Measurements from ENCODE around the gene ENO4.

Gene ENO4

DNA sequence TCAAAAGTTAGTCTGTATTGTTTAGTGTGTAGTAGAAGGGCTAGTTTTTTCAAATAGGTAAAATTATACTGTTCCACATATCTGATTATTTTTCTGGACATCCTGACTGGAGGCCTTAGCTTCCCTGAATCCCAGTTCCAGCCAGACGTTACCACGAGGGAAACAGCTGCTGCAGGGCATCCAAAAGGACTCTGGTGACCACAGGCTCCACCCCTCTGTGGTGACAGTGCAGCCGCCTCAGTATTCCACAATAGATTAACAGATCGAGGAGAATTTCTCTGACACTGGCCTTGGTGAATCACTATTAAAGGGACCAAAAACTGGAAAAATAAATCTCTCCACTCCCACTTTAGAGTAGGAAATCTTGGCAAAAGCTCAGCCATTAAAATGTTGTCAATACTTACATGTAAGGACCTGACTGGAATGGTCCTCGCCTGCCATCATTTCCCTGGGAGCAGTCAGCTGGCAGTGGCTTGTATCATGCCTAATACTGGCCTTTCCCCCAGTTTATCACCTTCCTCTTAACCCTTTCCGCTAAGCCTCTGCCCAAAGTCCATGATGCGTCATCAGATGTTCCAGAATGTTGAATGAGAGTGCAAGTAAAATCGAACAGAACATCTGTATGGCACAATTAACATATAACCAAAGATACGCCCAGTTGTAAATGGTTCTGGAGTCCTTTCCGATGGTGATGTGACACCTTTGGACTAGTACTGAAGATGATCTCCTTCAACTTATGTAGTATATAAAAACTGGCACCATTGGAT is 31.6 kb downstream of the ENO4 start:
- TF ChIP-seq, protein P1, sequence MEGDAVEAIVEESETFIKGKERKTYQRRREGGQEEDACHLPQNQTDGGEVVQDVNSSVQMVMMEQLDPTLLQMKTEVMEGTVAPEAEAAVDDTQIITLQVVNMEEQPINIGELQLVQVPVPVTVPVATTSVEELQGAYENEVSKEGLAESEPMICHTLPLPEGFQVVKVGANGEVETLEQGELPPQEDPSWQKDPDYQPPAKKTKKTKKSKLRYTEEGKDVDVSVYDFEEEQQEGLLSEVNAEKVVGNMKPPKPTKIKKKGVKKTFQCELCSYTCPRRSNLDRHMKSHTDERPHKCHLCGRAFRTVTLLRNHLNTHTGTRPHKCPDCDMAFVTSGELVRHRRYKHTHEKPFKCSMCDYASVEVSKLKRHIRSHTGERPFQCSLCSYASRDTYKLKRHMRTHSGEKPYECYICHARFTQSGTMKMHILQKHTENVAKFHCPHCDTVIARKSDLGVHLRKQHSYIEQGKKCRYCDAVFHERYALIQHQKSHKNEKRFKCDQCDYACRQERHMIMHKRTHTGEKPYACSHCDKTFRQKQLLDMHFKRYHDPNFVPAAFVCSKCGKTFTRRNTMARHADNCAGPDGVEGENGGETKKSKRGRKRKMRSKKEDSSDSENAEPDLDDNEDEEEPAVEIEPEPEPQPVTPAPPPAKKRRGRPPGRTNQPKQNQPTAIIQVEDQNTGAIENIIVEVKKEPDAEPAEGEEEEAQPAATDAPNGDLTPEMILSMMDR (IDR thresholded peaks at IDR 0.05; ENCODE audit: low read depth, low read length) = no peak
- DNase-seq (ENCODE audit: low read depth, low spot score) = peak; percentile 6
- H3K4me3 ChIP-seq (ENCODE audit: low read depth, low read length) = no peak overlapping the region
- in situ Hi-C loops (cut with HindIII; ENCODE audit: low sequenced_read_pairs) = no loop called here

DNA sequence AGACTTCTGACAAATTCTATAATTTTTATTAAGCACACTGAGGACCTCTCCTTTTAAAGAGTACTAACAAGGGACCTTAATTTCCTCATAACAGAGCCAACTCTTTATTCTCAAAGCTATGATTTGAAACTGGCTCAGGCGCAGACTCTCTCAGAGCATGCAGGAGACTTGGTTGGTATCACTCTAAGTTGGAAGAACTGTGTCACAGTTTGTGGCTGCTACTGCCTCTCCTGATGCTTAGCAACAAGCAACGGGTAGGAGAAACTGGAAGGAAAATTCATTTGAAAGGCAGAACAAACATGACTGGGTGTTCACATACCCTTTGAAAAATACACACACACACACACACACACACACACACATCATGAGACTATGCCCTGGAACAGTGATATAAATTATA is 33.3 kb downstream of the ENO4 start:
- TF ChIP-seq, protein P1 (IDR thresholded peaks at IDR 0.05; ENCODE audit: low read depth, low read length) = no peak
- no peak overlapping the region for H3K4me3 ChIP-seq (ENCODE audit: low read depth, low read length)
- in situ Hi-C loops (cut with HindIII; ENCODE audit: low sequenced_read_pairs) = no loop called here
- no peak for DNase-seq (ENCODE audit: low read depth, low spot score)

DNA sequence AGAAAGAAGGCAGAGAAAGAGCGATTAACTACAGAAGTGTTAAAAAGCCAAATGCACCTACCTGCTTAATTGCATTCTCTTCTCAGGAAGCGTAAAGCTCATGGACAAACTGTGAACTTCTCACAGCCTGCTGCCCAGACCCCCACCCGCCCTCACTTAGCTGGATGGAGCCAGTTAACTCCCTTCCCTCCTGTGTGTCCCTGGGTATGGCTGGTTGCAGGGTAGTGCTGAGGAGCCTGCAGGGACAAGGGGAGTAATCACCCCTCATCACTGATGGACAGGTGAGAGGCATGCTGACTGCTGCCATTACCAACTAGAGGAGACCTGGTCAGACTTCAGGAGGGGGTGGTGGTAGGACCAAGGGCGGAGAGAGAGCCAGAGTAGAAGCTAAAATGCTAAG is 37.5 kb downstream of the ENO4 start:
- TF ChIP-seq, protein P1 (IDR thresholded peaks at IDR 0.05; ENCODE audit: low read depth, low read length) = no peak
- no peak for DNase-seq (ENCODE audit: low read depth, low spot score)
- in situ Hi-C loops (cut with HindIII; ENCODE audit: low sequenced_read_pairs) = no loop called here
- no peak overlapping the region for H3K4me3 ChIP-seq (ENCODE audit: low read depth, low read length)

DNA sequence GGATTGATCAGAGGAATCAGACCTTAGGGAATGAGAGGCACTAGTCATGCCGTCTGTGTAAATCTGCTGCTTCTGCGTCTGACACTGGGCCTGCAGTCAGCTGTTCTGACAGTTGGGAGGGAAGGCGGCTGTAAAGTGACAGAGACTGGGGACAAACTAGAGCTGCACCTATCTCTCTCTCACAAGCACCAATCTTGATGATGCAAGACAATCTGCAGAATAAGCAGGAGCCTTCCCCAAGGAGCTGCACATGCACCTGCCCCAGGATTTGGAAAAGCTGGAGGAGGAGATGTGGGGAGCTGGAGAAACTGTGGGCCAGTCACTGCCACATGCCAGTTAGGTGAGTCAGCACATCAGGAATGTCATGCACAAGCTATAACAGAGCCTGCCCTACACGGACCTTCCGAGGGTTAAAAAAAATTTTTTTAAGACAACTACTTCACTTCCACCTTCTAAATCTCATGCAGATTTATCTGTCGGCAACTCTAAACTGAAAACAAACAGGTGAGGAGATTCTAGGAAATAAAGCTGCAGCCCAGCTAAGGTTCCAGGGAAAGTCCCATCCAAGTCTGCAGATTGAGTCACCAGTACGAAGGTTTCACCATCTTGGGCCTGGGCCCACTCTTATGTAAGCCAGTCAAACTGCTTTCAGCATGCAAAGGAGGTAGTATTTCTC is 39.2 kb downstream of the ENO4 start:
- in situ Hi-C loops (cut with HindIII; ENCODE audit: low sequenced_read_pairs) = no loop called here
- TF ChIP-seq, protein P1 (IDR thresholded peaks at IDR 0.05; ENCODE audit: low read depth, low read length) = no peak
- no peak overlapping the region for H3K4me3 ChIP-seq (ENCODE audit: low read depth, low read length)
- DNase-seq (ENCODE audit: low read depth, low spot score) = peak; percentile 81

DNA sequence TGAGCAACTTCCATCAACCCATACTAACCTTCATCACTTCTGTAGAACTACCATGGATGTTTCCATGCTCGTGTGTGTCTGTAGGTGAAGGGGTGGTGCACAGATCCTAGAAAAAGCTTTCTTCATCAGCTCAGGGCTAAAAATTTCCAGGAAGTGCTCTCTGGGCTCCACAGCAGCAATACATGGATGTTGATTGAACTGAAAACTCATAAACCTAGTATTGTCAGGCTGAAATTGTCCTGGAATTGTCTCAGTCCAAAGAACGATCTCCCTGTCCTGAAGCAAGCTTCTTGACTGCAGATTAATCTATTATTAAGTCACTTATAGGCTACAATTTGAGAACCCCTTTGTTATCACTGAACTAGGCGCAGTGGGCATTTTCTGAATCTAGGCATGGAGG is 39.8 kb downstream of the ENO4 start:
- TF ChIP-seq, protein P1 (IDR thresholded peaks at IDR 0.05; ENCODE audit: low read depth, low read length) = no peak
- no peak for DNase-seq (ENCODE audit: low read depth, low spot score)
- no peak overlapping the region for H3K4me3 ChIP-seq (ENCODE audit: low read depth, low read length)
- in situ Hi-C loops (cut with HindIII; ENCODE audit: low sequenced_read_pairs) = no loop called here

DNA sequence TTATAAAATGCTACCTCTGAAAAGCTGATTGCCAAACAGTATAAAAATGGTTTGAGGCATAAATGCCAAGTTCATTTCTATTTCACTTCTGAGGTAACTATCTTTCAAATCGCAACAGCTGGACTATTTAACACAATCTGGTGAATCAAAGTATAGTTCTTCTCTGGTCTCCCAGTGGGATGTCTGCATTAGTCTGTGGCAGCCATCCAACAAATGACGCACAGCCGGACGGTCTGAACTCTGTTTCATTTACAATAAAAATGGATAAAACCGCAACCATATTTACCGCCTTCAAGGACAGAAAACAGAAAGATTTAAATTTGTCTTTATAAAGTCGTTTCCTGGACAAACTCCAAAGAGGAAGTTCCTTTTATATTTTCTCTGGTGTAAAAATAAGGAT is 41.9 kb downstream of the ENO4 start:
- TF ChIP-seq, protein P1 (IDR thresholded peaks at IDR 0.05; ENCODE audit: low read depth, low read length) = no peak
- in situ Hi-C loops (cut with HindIII; ENCODE audit: low sequenced_read_pairs) = no loop called here
- peak; percentile 94 for DNase-seq (ENCODE audit: low read depth, low spot score)
- H3K4me3 ChIP-seq (ENCODE audit: low read depth, low read length) = no peak overlapping the region

Measured in astrocyte of the spinal cord (primary cell).